ENCODE results near the gene CPNE7. TPM values are rescaled to one million over a fixed set of nuclear protein-coding genes. Genes with fewer than 3 reads are reported as not detected.

The CPNE7 gene
- total and polyA plus RNA-seq, 10 of the 15 experiments (the other 5 are each of a cell fraction or from before 2014, with no cell fraction given): 0.29 to 46.9 (median 17.5) TPM

GRCh38 chr16:89552329-89552728 lies 23.2 kb upstream of the CPNE7 start:
- Histone ChIP-seq H3K9ac (ENCODE audit: control insufficient read depth, insufficient read depth, low read length) (no peak overlapping the region), H3K4me1 (ENCODE audit: control insufficient read depth, insufficient read depth, low read length) (no peaks in the 10 kb centered on the region), H2AFZ (ENCODE audit: control insufficient read depth, low read depth, low read length) (no peak overlapping the region), H3K4me2 (ENCODE audit: control insufficient read depth, insufficient read depth) (no peak overlapping the region), H3K4me3 (no peak overlapping the region), H3K36me3 (ENCODE audit: control insufficient read depth in 2 of 2, insufficient read depth in 2 of 2, low read length in 1 of 2) (peaks cover 0 to 5% of the 10 kb centered on the region in 2 experiments; a peak in 3 of 4 replicates), H3K27me3 (replicated peaks in 1 of 2; ENCODE audit: control insufficient read depth in 2 of 2, insufficient read depth in 2 of 2, low read length in 1 of 2) (no peaks in the 10 kb centered on the region), H3K79me2 (ENCODE audit: control insufficient read depth, insufficient read depth, low read length) (no peaks in the 10 kb centered on the region), H3K9me3 (replicated peaks; ENCODE audit: control insufficient read depth, insufficient read depth, low read length) (no peaks in the 10 kb centered on the region), H3K27ac (ENCODE audit: control insufficient read depth, insufficient read depth) (no peak overlapping the region), H4K20me1 (ENCODE audit: control insufficient read depth, insufficient read depth) (no peaks in the 10 kb centered on the region)
- FAIRE-seq (no peak), DNase-seq (ENCODE audit: low read depth, low spot score) (no peak), ATAC-seq (no peak)
- ChIA-PET RAD21 (ENCODE audit: unreplicated experiment) (no interaction called here), POLR2A (no interaction called here), SMC1A (ENCODE audit: uncharacterized antibody, unreplicated experiment) (no interaction called here), CTCF (no interaction called here)
- no TSS peak for BruUV-seq (replicated peaks)
- in situ Hi-C loops (cut with MboI): no loop called here
- intact Hi-C loops (cut with micrococcal nuclease; ENCODE audit: unreplicated experiment): no loop called here
- over 99% methylated on average over 22 of the region's 22 CpGs for WGBS (ENCODE audit: insufficient coverage, insufficient replicate concordance, low lambda C conversion rate, missing lambda C conversion rate)
- TF ChIP-seq RELB (IDR thresholded peaks at IDR 0.05; ENCODE audit: low read depth) (no peak), POLR2AphosphoS5 (IDR thresholded peaks at IDR 0.05; ENCODE audit: low read length) (no peak), USF1 (IDR thresholded peaks at IDR 0.05; ENCODE audit: borderline replicate concordance, extremely low read length, insufficient read depth, low read depth, low read length) (no peak), WRNIP1 (IDR thresholded peaks at IDR 0.05; ENCODE audit: borderline replicate concordance, low read depth, low read length) (no peak), BCL3 (IDR thresholded peaks at IDR 0.05; ENCODE audit: borderline replicate concordance, insufficient read depth, low read depth, low read length, poor library complexity, severe bottlenecking) (no peak), JUND (IDR thresholded peaks at IDR 0.05; ENCODE audit: low read depth, low read length) (no peak), PML (IDR thresholded peaks at IDR 0.05; ENCODE audit: low read length) (no peak), POLR2AphosphoS2 (IDR thresholded peaks at IDR 0.05; ENCODE audit: low read depth, low read length) (no peak), ZSCAN29 (IDR thresholded peaks at IDR 0.05) (no peak), SMC3 (IDR thresholded peaks at IDR 0.05; ENCODE audit: borderline replicate concordance, low read length) (no peak), SUZ12 (IDR thresholded peaks at IDR 0.05; ENCODE audit: unreplicated experiment) (no peak)

Measured in GM12878 (cell line).